ENCODE data around the gene EMILIN2.

The EMILIN2 gene

DNA sequence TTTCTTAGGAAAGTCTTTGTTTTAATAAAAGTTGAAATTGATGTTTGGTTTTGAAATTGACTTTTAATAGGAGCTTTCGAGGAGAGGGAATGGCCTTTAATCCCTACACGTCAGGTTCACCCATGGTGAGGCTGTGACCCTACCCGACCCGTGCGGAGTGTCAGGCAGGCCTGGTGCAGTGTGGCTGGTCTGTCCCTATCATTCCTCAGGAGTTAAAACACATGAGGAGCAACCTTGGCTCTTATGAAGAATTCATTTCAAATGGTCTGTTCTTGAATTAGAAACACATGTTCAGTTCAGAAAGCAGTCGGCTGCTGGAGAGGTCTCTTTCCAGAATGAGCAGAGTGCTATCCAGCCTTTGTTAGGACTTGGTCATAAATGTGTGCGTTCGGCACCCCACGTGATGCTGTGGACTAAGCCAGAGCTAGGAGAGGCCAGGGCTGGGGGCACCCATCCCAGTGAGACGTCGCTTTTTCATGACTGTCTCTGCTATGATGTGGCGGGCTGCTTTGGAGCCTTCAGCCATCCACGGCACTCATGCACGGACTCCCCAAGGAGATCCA is 54.7 kb downstream of the EMILIN2 start (continued):
- TF ChIP-seq BCL11B (tag by site-specific recombination; IDR thresholded peaks at IDR 0.05; ENCODE audit: low read depth) (no peak), HOXC10 (CRISPR knock-in tag; IDR thresholded peaks at IDR 0.05) (no peak), ZNF510 (tag by site-specific recombination; IDR thresholded peaks at IDR 0.05; ENCODE audit: insufficient replicate concordance) (no peak), ZNF610 (tag by site-specific recombination; IDR thresholded peaks at IDR 0.05; ENCODE audit: borderline replicate concordance) (no peak)
- TF ChIP-seq, protein P1, sequence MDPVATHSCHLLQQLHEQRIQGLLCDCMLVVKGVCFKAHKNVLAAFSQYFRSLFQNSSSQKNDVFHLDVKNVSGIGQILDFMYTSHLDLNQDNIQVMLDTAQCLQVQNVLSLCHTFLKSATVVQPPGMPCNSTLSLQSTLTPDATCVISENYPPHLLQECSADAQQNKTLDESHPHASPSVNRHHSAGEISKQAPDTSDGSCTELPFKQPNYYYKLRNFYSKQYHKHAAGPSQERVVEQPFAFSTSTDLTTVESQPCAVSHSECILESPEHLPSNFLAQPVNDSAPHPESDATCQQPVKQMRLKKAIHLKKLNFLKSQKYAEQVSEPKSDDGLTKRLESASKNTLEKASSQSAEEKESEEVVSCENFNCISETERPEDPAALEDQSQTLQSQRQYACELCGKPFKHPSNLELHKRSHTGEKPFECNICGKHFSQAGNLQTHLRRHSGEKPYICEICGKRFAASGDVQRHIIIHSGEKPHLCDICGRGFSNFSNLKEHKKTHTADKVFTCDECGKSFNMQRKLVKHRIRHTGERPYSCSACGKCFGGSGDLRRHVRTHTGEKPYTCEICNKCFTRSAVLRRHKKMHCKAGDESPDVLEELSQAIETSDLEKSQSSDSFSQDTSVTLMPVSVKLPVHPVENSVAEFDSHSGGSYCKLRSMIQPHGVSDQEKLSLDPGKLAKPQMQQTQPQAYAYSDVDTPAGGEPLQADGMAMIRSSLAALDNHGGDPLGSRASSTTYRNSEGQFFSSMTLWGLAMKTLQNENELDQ (tag by site-specific recombination; IDR thresholded peaks at IDR 0.05; ENCODE audit: low read depth) = no peak
- TF ChIP-seq, protein P2, sequence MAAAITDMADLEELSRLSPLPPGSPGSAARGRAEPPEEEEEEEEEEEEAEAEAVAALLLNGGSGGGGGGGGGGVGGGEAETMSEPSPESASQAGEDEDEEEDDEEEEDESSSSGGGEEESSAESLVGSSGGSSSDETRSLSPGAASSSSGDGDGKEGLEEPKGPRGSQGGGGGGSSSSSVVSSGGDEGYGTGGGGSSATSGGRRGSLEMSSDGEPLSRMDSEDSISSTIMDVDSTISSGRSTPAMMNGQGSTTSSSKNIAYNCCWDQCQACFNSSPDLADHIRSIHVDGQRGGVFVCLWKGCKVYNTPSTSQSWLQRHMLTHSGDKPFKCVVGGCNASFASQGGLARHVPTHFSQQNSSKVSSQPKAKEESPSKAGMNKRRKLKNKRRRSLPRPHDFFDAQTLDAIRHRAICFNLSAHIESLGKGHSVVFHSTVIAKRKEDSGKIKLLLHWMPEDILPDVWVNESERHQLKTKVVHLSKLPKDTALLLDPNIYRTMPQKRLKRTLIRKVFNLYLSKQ (tag by site-specific recombination; IDR thresholded peaks at IDR 0.05; ENCODE audit: borderline replicate concordance) = no peak

DNA sequence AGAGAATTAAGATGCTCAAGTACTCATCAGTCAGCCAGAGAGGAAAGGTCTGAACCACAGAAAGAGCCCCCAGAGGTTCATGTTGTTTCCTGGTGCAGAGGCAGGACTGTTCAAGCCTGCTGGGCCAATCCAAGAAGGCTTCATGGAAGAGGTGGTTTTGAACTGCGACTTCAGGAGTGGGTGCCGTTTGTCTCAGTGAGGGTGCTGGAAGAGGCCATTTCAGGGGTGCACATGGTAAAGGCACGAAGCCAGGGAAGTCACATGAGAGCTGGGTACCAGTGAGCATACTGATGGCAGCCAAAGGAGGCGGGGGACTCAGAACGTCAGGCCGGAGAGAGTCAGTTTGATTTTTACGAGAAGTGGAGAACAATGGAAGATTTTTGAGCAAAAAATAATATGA is 55.5 kb downstream of the EMILIN2 start:
- Histone ChIP-seq H3K4me1 (ENCODE audit: control insufficient read depth, insufficient read depth, low read length) (no peaks in the 10 kb centered on the region), H3K36me3 (ENCODE audit: control insufficient read depth in 2 of 2, insufficient read depth in 1 of 2, low read length in 2 of 2) (no peaks in the 10 kb centered on the region), H3K9me3 (ENCODE audit: control insufficient read depth, insufficient read depth, low read depth, low read length) (no peaks in the 10 kb centered on the region), H3K4me3 (ENCODE audit: low read depth, low read length) (no peak overlapping the region), H3K27ac (ENCODE audit: extremely low read depth, low read depth, low read length) (no peak overlapping the region)
- CTCF ChIA-PET = no interaction called here
- POLR2A ChIA-PET = interaction anchor here (0.6 kb wide), 1 partner anchor 33 kb away, joined by 3 read pairs; no protein-coding TSS in a partner anchor
- TF ChIP-seq ZFP41 (tag by site-specific recombination; IDR thresholded peaks at IDR 0.05; ENCODE audit: borderline replicate concordance) = no peak
- TF ChIP-seq, protein P3, sequence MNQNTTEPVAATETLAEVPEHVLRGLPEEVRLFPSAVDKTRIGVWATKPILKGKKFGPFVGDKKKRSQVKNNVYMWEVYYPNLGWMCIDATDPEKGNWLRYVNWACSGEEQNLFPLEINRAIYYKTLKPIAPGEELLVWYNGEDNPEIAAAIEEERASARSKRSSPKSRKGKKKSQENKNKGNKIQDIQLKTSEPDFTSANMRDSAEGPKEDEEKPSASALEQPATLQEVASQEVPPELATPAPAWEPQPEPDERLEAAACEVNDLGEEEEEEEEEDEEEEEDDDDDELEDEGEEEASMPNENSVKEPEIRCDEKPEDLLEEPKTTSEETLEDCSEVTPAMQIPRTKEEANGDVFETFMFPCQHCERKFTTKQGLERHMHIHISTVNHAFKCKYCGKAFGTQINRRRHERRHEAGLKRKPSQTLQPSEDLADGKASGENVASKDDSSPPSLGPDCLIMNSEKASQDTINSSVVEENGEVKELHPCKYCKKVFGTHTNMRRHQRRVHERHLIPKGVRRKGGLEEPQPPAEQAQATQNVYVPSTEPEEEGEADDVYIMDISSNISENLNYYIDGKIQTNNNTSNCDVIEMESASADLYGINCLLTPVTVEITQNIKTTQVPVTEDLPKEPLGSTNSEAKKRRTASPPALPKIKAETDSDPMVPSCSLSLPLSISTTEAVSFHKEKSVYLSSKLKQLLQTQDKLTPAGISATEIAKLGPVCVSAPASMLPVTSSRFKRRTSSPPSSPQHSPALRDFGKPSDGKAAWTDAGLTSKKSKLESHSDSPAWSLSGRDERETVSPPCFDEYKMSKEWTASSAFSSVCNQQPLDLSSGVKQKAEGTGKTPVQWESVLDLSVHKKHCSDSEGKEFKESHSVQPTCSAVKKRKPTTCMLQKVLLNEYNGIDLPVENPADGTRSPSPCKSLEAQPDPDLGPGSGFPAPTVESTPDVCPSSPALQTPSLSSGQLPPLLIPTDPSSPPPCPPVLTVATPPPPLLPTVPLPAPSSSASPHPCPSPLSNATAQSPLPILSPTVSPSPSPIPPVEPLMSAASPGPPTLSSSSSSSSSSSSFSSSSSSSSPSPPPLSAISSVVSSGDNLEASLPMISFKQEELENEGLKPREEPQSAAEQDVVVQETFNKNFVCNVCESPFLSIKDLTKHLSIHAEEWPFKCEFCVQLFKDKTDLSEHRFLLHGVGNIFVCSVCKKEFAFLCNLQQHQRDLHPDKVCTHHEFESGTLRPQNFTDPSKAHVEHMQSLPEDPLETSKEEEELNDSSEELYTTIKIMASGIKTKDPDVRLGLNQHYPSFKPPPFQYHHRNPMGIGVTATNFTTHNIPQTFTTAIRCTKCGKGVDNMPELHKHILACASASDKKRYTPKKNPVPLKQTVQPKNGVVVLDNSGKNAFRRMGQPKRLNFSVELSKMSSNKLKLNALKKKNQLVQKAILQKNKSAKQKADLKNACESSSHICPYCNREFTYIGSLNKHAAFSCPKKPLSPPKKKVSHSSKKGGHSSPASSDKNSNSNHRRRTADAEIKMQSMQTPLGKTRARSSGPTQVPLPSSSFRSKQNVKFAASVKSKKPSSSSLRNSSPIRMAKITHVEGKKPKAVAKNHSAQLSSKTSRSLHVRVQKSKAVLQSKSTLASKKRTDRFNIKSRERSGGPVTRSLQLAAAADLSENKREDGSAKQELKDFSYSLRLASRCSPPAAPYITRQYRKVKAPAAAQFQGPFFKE (tag by site-specific recombination; IDR thresholded peaks at IDR 0.05; ENCODE audit: borderline replicate concordance) = no peak
- TF ChIP-seq, protein P4, sequence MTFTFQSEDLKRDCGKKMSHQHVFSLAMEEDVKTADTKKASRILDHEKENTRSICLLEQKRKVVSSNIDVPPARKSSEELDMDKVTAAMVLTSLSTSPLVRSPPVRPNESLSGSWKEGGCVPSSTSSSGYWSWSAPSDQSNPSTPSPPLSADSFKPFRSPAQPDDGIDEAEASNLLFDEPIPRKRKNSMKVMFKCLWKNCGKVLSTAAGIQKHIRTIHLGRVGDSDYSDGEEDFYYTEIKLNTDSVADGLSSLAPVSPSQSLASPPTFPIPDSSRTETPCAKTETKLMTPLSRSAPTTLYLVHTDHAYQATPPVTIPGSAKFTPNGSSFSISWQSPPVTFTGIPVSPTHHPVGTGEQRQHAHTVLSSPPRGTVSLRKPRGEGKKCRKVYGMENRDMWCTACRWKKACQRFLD (tag by site-specific recombination; IDR thresholded peaks at IDR 0.05) = no peak
- no peak for TF ChIP-seq ZNF830 (tag by site-specific recombination; IDR thresholded peaks at IDR 0.05; ENCODE audit: low read depth)
- TF ChIP-seq, protein P5, sequence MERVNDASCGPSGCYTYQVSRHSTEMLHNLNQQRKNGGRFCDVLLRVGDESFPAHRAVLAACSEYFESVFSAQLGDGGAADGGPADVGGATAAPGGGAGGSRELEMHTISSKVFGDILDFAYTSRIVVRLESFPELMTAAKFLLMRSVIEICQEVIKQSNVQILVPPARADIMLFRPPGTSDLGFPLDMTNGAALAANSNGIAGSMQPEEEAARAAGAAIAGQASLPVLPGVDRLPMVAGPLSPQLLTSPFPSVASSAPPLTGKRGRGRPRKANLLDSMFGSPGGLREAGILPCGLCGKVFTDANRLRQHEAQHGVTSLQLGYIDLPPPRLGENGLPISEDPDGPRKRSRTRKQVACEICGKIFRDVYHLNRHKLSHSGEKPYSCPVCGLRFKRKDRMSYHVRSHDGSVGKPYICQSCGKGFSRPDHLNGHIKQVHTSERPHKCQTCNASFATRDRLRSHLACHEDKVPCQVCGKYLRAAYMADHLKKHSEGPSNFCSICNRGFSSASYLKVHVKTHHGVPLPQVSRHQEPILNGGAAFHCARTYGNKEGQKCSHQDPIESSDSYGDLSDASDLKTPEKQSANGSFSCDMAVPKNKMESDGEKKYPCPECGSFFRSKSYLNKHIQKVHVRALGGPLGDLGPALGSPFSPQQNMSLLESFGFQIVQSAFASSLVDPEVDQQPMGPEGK (tag by site-specific recombination; IDR thresholded peaks at IDR 0.05) = no peak
- TF ChIP-seq ZNF521 (tag by site-specific recombination; IDR thresholded peaks at IDR 0.05) = no peak

Data from HEK293 (cell line).